Naive thymus-derived CD4-positive, alpha-beta T cell (primary cell): ENCODE measurements around the gene PPM1D. TPM values are rescaled to one million over a fixed set of nuclear protein-coding genes. Genes with fewer than 3 reads are reported as not detected.
A peak's percentile ranks its signal among the peaks of the same experiment; 100 is the strongest.
"Not testable (repeated sequence)": the region's sequence is repeated elsewhere in the genome, so short reads cannot be mapped to it uniquely, and the experiment has no call there.

Experiments used
- ATAC-seq: fragments of 150-1000 bp; cut with Tn5 transposase; 2 replicates; pipeline ENCODE4 v1.10.0; 2021; ENCODE audit warnings: mild to moderate bottlenecking, moderate library complexity
- CTCF ChIA-PET: fragments of 350-600 bp; sonication (Branson Sonifier 250); formaldehyde crosslinking; loops from one replicate; lab custom pipeline; 2021; ENCODE audit warnings: antibody characterized with exemption; lab: Charles Lee
- POLR2A ChIA-PET: fragments of 350-600 bp; sonication (Branson Sonifier 250); formaldehyde crosslinking; loops from one replicate; lab custom pipeline; 2021; ENCODE audit warnings: antibody characterized with exemption, inconsistent platforms; lab: Charles Lee
- DNase-seq, 9 donors: peaks; one replicate each; pipeline versions ENCODE4 v3.0.0 to v3.0.0-alpha.2; 2020 to 2022; ENCODE audit warnings: mixed read lengths in 1 of 9
- H3K27ac ChIP-seq: one replicate; pipeline ENCODE4 v1.7.0; 2013; ENCODE audit warnings: mild to moderate bottlenecking, low read depth, low read length, moderate library complexity
- H3K27me3 ChIP-seq, 2 donors: one replicate each; pipeline ENCODE4 v1.7.0; 2013; ENCODE audit warnings: low read length in 2 of 2, mild to moderate bottlenecking in 2 of 2, moderate library complexity in 2 of 2; ENCODE audit not compliant: control insufficient read depth in 2 of 2, insufficient read depth in 2 of 2
- H3K36me3 ChIP-seq, 3 experiments: 1 replicate in 2 of 3; 2 replicates in 1 of 3; pipeline ENCODE4 v1.7.0; 2013; ENCODE audit warnings: low read length in 3 of 3, mild to moderate bottlenecking in 3 of 3, moderate library complexity in 1 of 3; ENCODE audit not compliant: insufficient read depth in 3 of 3, control insufficient read depth in 2 of 3
- H3K4me1 ChIP-seq, 2 donors: one replicate each; pipeline ENCODE4 v1.7.0; 2013; ENCODE audit warnings: low read length in 2 of 2, mild to moderate bottlenecking in 2 of 2, moderate library complexity in 1 of 2; ENCODE audit not compliant: control insufficient read depth in 2 of 2, insufficient read depth in 2 of 2
- H3K4me3 ChIP-seq: 2 replicates; pipeline ENCODE4 v1.7.0; 2013; ENCODE audit warnings: mild to moderate bottlenecking, low read length
- H3K9me3 ChIP-seq, 3 experiments: 1 replicate in 2 of 3; 2 replicates in 1 of 3; pipeline ENCODE4 v1.7.0; 2013; ENCODE audit warnings: low read length in 3 of 3; ENCODE audit not compliant: control insufficient read depth in 2 of 3
- H3K27ac Mint-ChIP-seq, 9 donors: one replicate each; pipeline ENCODE4 v1.8.0; 2020 to 2022; ENCODE audit warnings: mixed read lengths in 9 of 9, mild to moderate bottlenecking in 8 of 9, moderate library complexity in 5 of 9, inconsistent platforms in 2 of 9
- H3K27me3 Mint-ChIP-seq, 5 donors: one replicate each; pipeline ENCODE4 v1.8.0; 2021 to 2022; ENCODE audit warnings: mixed read lengths in 5 of 5, mild to moderate bottlenecking in 1 of 5
- H3K36me3 Mint-ChIP-seq, 5 donors: one replicate each; pipeline ENCODE4 v1.8.0; 2020 to 2022; ENCODE audit warnings: mixed read lengths in 5 of 5, mild to moderate bottlenecking in 3 of 5, inconsistent platforms in 1 of 5
- H3K4me1 Mint-ChIP-seq, 7 donors: one replicate each; pipeline ENCODE4 v1.8.0; 2020 to 2022; ENCODE audit warnings: mixed read lengths in 7 of 7, mild to moderate bottlenecking in 3 of 7, inconsistent platforms in 1 of 7
- H3K4me3 Mint-ChIP-seq, 10 donors: one replicate each; pipeline ENCODE4 v1.8.0; 2020 to 2022; ENCODE audit warnings: mild to moderate bottlenecking in 10 of 10, mixed read lengths in 10 of 10, moderate library complexity in 6 of 10, inconsistent platforms in 2 of 10
- H3K9me3 Mint-ChIP-seq, 11 donors: one replicate each; pipeline ENCODE4 v1.8.0; 2020 to 2022; ENCODE audit warnings: mixed read lengths in 11 of 11, mild to moderate bottlenecking in 4 of 11, inconsistent platforms in 1 of 11, moderate library complexity in 1 of 11
- intact Hi-C, 2 donors: fragments of 100-400 bp; cut with micrococcal nuclease; formaldehyde crosslinking; loops; one replicate each; pipeline ENCODE4 v1.15.1; 2023
- polyA plus RNA-seq, 2 donors: library from polyadenylated mRNA; unstranded; fragments of 300-500 nt; fragmentation: Illumina TruSeq; gene quantifications; one replicate each; pipeline ENCODE4 v1.2.3, GENCODE V29; 2021
- total RNA-seq, 6 experiments: library from RNA in 5 of 6; stranded (reverse) in 5 of 6; gene quantifications; 1 replicate in 5 of 6; 2 replicates in 1 of 6; pipeline ENCODE4 v1.2.3 and lab custom pipeline; 2021 to 2026

The PPM1D gene
- total and polyA plus RNA-seq, 7 experiments from 2014 or later: 8.6 to 18.8 (median 15.9) TPM

GRCh38 chr17:60674637-60675036, 74.6 kb downstream of the PPM1D start:
- DNase-seq, CTCF ChIA-PET, H3K27ac ChIP-seq, H3K36me3 ChIP-seq, ATAC-seq, POLR2A ChIA-PET, H3K9me3 Mint-ChIP-seq, H3K4me1 ChIP-seq, H3K9me3 ChIP-seq, H3K27me3 Mint-ChIP-seq, H3K27me3 ChIP-seq, H3K4me3 ChIP-seq, H3K36me3 Mint-ChIP-seq: not testable (repeated sequence)
- Mint-ChIP-seq H3K4me1 (peaks cover 10 to 30% (median 25%) of the 10 kb centered on the region in 7 donors), H3K4me3 (peak overlapping the region in 2 of 10 donors; percentile 38), H3K27ac (peak overlapping the region in 1 of 9 donors; percentile 18)
- intact Hi-C loops: loop anchor here (5.0 to 10.0 kb wide), 5 partner anchors 738 to 1803 kb away; partner anchors contain the start of genes BRIP1 (in 1 of the 2), PRR11 (in 1 of the 2), SKA2 (in 1 of the 2) and TLK2 (in 1 of the 2)

GRCh38 chr17:60675997-60676396, 76.0 kb downstream of the PPM1D start:
- ATAC-seq (no peak), DNase-seq (no peak)
- Mint-ChIP-seq H3K27ac (peak overlapping the region in 5 of 9 donors; percentile 4 to 96 (median 21)), H3K36me3 (peaks cover 0 to 4% (median 0%) of the 10 kb centered on the region in 5 donors), H3K4me3 (peak overlapping the region in 6 of 10 donors; percentile 12 to 42 (median 28)), H3K9me3 (no peaks in the 10 kb centered on the region), H3K27me3 (no peaks in the 10 kb centered on the region), H3K4me1 (peaks cover 10 to 30% (median 25%) of the 10 kb centered on the region in 7 donors)
- POLR2A ChIA-PET: interaction anchor here (0.6 kb wide), 1 partner anchor 8 kb away, joined by 4 read pairs; no protein-coding TSS in a partner anchor
- Histone ChIP-seq H3K4me3 (no peak overlapping the region), H3K27me3 (no peaks in the 10 kb centered on the region), H3K27ac (no peak overlapping the region), H3K9me3 (no peaks in the 10 kb centered on the region), H3K36me3 (no peaks in the 10 kb centered on the region), H3K4me1 (peaks cover 0 to 5% of the 10 kb centered on the region in 2 donors)
- CTCF ChIA-PET: interaction anchor here (1.7 kb wide), 1 partner anchor 45 kb away, joined by 4 read pairs; no protein-coding TSS in a partner anchor
- intact Hi-C loops: loop anchor here (2.0 to 10.0 kb wide), 8 partner anchors 463 to 1801 kb away; partner anchors contain the start of genes MED13 (in 2 of the 2), BRIP1 (in 1 of the 2), METTL2A (in 1 of the 2) and PRR11 (in 1 of the 2)

- ATAC-seq: no peak
- Histone ChIP-seq H3K9me3 (no peaks in the 10 kb centered on the region), H3K4me3 (peak overlapping the region; percentile 85), H3K27me3 (no peaks in the 10 kb centered on the region), H3K27ac (peak overlapping the region; percentile 84), H3K36me3 (no peaks in the 10 kb centered on the region), H3K4me1 (peaks cover 0 to 5% of the 10 kb centered on the region in 2 donors)
- Mint-ChIP-seq H3K27me3 (no peaks in the 10 kb centered on the region), H3K4me1 (peaks cover 10 to 30% (median 25%) of the 10 kb centered on the region in 7 donors), H3K27ac (peak overlapping the region; percentile 91 to 99 (median 96)), H3K4me3 (peak overlapping the region; percentile 95 to 99 (median 98)), H3K36me3 (peaks cover 0 to 5% (median 0%) of the 10 kb centered on the region in 5 donors), H3K9me3 (no peaks in the 10 kb centered on the region)
- intact Hi-C loops: loop anchor here (1.0 to 10.0 kb wide), 15 partner anchors 77 to 1800 kb away; partner anchors contain the start of genes BRIP1 (in 2 of the 2), MED13 (in 2 of the 2), PPM1D (in 2 of the 2) and USP32 (in 2 of the 2)
- CTCF ChIA-PET: interaction anchor here (0.8 to 1.7 kb wide), 5 partner anchors 10 to 540 kb away, joined by 3 to 4 read pairs (median 3); partner anchors contain the start of gene PPM1D
- POLR2A ChIA-PET: interaction anchor here (0.7 to 1.7 kb wide), 18 partner anchors 9 to 1570 kb away, joined by 3 to 11 read pairs (median 3); partner anchors contain the start of genes PPM1D, PTRH2, TRIM37 and USP32
- DNase-seq: no peak
These were observed 76.8 kb downstream of the PPM1D start for GRCh38 chr17:60676758-60677307.

- intact Hi-C loops: loop anchor here (1.0 to 10.0 kb wide), 15 partner anchors 77 to 1800 kb away; partner anchors contain the start of genes BRIP1 (in 2 of the 2), MED13 (in 2 of the 2), PPM1D (in 2 of the 2) and USP32 (in 2 of the 2)
- H3K36me3 ChIP-seq: no peaks in the 10 kb centered on the region
- CTCF ChIA-PET: interaction anchor here (0.8 to 1.7 kb wide), 5 partner anchors 11 to 539 kb away, joined by 3 to 4 read pairs (median 3); partner anchors contain the start of gene PPM1D
- peaks cover 0 to 9% (median 0%) of the 10 kb centered on the region in 5 donors for H3K36me3 Mint-ChIP-seq
- H3K27ac ChIP-seq: peak within 1 kb of the TSS; percentile 84
- peak within 1 kb of the TSS; percentile 91 to 99 (median 96) for H3K27ac Mint-ChIP-seq
- H3K9me3 ChIP-seq: no peaks in the 10 kb centered on the region
- POLR2A ChIA-PET: interaction anchor here (0.7 to 1.7 kb wide), 18 partner anchors 8 to 1570 kb away, joined by 3 to 11 read pairs (median 3); partner anchors contain the start of genes PPM1D, PTRH2, TRIM37 and USP32
- no peaks in the 10 kb centered on the region for H3K27me3 Mint-ChIP-seq
- peaks cover 0 to 5% of the 10 kb centered on the region in 2 donors for H3K4me1 ChIP-seq
- no peaks in the 10 kb centered on the region for H3K9me3 Mint-ChIP-seq
- peaks cover 10 to 30% (median 25%) of the 10 kb centered on the region in 7 donors for H3K4me1 Mint-ChIP-seq
- peak within 1 kb of the TSS; percentile 95 to 99 (median 98) for H3K4me3 Mint-ChIP-seq
- DNase-seq (peak; percentile 82 to 98 (median 97)), ATAC-seq (peak; percentile 97)
- no peaks in the 10 kb centered on the region for H3K27me3 ChIP-seq
- peak within 1 kb of the TSS; percentile 85 for H3K4me3 ChIP-seq
These were observed 77.5 kb downstream of the PPM1D start, which contains the start of gene BCAS3 for GRCh38 chr17:60677308-60678117. BCAS3 (plus strand) TSS chr17:60677851.

- DNase-seq (no peak), ATAC-seq (no peak)
- H3K9me3 ChIP-seq: no peaks in the 10 kb centered on the region
- H3K9me3 Mint-ChIP-seq: no peaks in the 10 kb centered on the region
- peak overlapping the region; percentile 91 to 99 (median 96) for H3K27ac Mint-ChIP-seq
- H3K4me1 ChIP-seq: peaks cover 0 to 5% of the 10 kb centered on the region in 2 donors
- peak overlapping the region; percentile 84 for H3K27ac ChIP-seq
- H3K4me3 Mint-ChIP-seq: peak overlapping the region; percentile 95 to 99 (median 98)
- POLR2A ChIA-PET: interaction anchor here (1.0 to 1.7 kb wide), 9 partner anchors 10 to 971 kb away, joined by 3 to 11 read pairs (median 3); partner anchors contain the start of genes PPM1D, PTRH2, USP32 and VMP1
- intact Hi-C loops: loop anchor here (5.0 to 10.0 kb wide), 5 partner anchors 734 to 1799 kb away; partner anchors contain the start of genes BRIP1 (in 1 of the 2), PRR11 (in 1 of the 2), SKA2 (in 1 of the 2) and TLK2 (in 1 of the 2)
- peaks cover 0 to 13% (median 0%) of the 10 kb centered on the region in 5 donors for H3K36me3 Mint-ChIP-seq
- H3K27me3 Mint-ChIP-seq: no peaks in the 10 kb centered on the region
- H3K36me3 ChIP-seq: peaks cover 0 to 2% (median 0%) of the 10 kb centered on the region in 3 experiments
- peak overlapping the region; percentile 85 for H3K4me3 ChIP-seq
- CTCF ChIA-PET: interaction anchor here (1.1 to 1.5 kb wide), 3 partner anchors 11 to 78 kb away, joined by 3 read pairs; partner anchors contain the start of gene PPM1D
- H3K4me1 Mint-ChIP-seq: peaks cover 10 to 30% (median 25%) of the 10 kb centered on the region in 7 donors
- no peaks in the 10 kb centered on the region for H3K27me3 ChIP-seq
These were observed 78.1 kb downstream of the PPM1D start for GRCh38 chr17:60678118-60678444.
